Upper lobe of left lung (tissue), 4 donors: ENCODE measurements around the gene RPL37A.

Source experiments
- EP300 ChIP-seq, 4 donors: sonication (generic); formaldehyde crosslinking; IDR thresholded peaks; one replicate each; pipeline ENCODE4 v1.5.1; 2017; ENCODE audit warnings: antibody characterized with exemption in 4 of 4, control low read depth in 2 of 4
- POLR2A ChIP-seq, 4 donors: fragments of 450-650 bp; IDR thresholded peaks; one replicate each; pipeline ENCODE4 v1.5.1; 2016 to 2017; ENCODE audit warnings: antibody characterized with exemption in 4 of 4, mild to moderate bottlenecking in 2 of 4
- POLR2AphosphoS5 ChIP-seq, 2 donors: sonication (generic); formaldehyde crosslinking; IDR thresholded peaks; one replicate each; pipeline ENCODE4 v1.5.1; 2017; ENCODE audit warnings: antibody characterized with exemption in 2 of 2
- TF ChIP-seq, protein P1 (sequence below), 6 experiments: fragments of 450-650 bp in 4 of 6; fragments of 200-600 bp in 2 of 6; sonication (generic) in 2 of 6; IDR thresholded peaks; one replicate each; pipeline ENCODE4 v1.5.1; 2016 to 2019; ENCODE audit warnings: antibody characterized with exemption in 6 of 6

- TF ChIP-seq, protein P1, sequence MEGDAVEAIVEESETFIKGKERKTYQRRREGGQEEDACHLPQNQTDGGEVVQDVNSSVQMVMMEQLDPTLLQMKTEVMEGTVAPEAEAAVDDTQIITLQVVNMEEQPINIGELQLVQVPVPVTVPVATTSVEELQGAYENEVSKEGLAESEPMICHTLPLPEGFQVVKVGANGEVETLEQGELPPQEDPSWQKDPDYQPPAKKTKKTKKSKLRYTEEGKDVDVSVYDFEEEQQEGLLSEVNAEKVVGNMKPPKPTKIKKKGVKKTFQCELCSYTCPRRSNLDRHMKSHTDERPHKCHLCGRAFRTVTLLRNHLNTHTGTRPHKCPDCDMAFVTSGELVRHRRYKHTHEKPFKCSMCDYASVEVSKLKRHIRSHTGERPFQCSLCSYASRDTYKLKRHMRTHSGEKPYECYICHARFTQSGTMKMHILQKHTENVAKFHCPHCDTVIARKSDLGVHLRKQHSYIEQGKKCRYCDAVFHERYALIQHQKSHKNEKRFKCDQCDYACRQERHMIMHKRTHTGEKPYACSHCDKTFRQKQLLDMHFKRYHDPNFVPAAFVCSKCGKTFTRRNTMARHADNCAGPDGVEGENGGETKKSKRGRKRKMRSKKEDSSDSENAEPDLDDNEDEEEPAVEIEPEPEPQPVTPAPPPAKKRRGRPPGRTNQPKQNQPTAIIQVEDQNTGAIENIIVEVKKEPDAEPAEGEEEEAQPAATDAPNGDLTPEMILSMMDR (IDR thresholded peaks at IDR 0.05), result no peak
- TF ChIP-seq EP300 (IDR thresholded peaks at IDR 0.05) (no peak), POLR2A (IDR thresholded peaks at IDR 0.05) (no peak), POLR2AphosphoS5 (IDR thresholded peaks at IDR 0.05) (no peak)
Measured at GRCh38 chr2:216545359-216545758, 46.7 kb downstream of the RPL37A start.
